GM18517 (cell line): ENCODE data around the gene GIPC3.

ENCODE experiments used
- ATAC-seq: cut with Tn5 transposase; IDR thresholded peaks from one replicate; pipeline ENCODE4 v1.9.1; 2021; ENCODE audit warnings: mild to moderate bottlenecking, moderate library complexity; ENCODE audit not compliant: unreplicated experiment

The GIPC3 gene

GRCh38 chr19:3634496-3635045, 49.3 kb downstream of the GIPC3 start:
- no peak for ATAC-seq

DNA sequence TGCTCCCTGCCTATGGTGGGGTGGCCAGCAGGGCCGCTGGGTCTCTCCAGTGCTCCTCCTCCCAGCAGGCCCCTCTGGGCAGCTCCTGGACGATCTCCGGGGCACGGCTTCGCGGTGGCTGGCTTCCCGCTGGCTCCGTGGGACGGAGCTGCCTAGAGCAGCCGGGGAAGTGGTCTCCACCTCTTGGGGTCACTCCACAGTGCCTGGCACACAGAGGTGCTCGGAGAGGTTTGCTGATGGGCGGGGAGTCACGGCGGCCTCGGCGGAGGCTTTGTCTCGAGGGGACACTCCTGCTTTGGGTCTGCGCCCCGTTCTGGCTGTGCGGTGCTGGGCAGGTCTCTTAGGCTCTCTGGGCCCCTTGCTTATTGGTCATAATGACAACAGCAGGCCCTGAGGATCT, 51.2 kb downstream of the GIPC3 start:
- no peak for ATAC-seq

DNA sequence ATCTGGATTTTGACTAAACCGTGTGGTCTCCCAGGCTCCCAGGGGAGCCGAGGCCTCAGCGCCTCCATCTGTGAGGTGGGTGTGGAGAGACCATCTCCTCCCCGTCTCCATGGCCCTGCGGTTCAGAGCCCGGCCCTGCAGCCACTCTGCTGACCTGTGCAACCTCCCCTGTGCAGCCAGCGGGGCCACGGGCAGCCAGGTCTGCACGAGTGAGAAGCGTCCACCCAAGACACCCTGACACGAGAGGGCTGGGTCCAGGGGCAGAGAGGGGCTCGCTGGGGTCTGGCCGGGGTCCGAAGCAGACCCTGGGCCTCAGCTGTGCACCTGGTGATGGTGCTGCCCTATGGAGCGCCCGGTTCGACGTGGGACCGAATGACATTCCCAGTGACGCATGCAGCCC, 51.7 kb downstream of the GIPC3 start:
- no peak for ATAC-seq

- no peak for ATAC-seq
Measured at GRCh38 chr19:3637621-3638020, 52.3 kb downstream of the GIPC3 start.

GRCh38 chr19:3638208-3639193, 53.2 kb downstream of the GIPC3 start:
- ATAC-seq, result no peak

- ATAC-seq, result no peak
Measured at GRCh38 chr19:3639479-3639878, 54.2 kb downstream of the GIPC3 start.

- ATAC-seq, result no peak
Measured at GRCh38 chr19:3641515-3642269, 56.4 kb downstream of the GIPC3 start.

GRCh38 chr19:3642296-3642695, 57.0 kb downstream of the GIPC3 start:
- no peak for ATAC-seq
